HG02678 (cell line): Measurements from ENCODE around the gene PYGO1.

Experiments
- ATAC-seq: cut with Tn5 transposase; IDR thresholded peaks from one replicate; pipeline ENCODE4 v1.9.1; 2021; ENCODE audit warnings: mild to moderate bottlenecking, moderate library complexity; ENCODE audit not compliant: unreplicated experiment

The PYGO1 gene

DNA sequence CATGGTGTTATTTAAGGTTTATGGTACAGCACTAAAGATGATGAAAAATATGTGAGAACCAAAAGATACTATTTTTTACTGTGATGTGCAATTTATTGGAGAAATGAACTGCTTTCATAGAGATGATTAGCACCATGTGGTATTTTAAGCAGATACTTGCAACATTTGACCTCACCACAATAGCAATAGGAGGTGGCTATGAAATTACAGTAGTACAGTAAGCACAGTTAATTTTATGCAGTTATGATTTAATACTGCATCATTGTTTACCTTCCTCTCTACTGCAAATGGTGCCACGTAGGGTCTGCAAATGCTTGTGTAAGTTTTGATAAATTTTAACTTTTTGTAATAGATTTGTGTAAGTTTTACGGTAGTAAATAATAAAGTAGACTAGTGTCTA, 14.0 kb downstream of the PYGO1 start:
- no peak for ATAC-seq

DNA sequence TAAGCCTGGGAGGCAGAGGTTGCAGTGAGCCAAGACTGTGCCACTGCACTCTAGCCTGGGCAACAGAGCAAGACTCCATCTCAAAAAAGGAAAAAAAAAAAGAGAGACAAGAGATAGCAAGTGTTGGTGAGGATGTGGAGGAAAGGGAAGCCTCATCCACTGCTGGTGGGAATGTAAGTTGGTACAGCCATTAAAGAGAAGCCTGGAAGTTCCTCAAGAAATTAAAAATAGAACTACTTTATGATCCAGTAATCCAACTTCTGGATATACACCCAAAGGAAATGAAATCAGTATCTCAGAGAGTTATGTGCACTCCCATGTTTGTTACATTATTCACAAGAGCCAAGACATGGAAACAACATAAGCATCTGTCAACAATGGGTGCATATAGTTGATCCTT, 14.9 kb downstream of the PYGO1 start:
- no peak for ATAC-seq

DNA sequence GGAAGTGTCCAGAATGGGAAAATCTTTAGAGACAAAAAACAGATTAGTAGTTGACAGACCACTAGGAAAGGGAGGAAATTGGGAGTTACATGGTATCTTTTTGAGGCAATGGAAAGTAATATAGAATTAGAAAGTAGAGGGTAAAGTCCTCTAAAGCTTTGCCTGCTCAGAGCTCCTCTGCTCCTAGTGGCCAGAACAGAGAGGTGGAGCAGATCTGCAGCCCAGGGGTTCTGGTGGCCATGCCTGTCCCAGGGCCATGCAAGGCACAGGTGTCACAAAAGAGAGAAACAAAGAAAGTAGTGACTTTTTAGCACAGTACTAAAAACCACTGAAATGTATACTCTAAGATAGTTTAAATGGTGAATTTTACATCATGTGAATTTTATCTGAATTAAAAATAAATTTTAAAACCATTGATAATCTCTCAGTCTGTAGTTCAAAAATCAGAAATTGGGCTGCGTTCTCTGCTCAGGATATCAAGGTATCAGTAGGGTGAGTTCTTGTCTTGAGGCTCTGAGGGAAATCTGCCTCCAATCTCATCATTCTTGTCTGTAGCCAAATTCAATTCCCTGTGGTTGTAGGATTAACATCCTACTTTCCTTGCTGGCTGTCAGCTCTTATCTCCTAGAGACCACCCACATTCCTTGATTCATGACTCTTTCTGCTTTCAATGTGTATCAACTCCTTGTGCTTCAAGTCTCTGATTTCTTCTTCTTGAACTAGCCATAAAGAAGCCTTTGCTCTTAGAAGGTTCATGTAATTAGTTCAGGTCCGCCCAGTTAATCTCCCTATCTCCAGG, 23.6 kb downstream of the PYGO1 start:
- no peak for ATAC-seq

DNA sequence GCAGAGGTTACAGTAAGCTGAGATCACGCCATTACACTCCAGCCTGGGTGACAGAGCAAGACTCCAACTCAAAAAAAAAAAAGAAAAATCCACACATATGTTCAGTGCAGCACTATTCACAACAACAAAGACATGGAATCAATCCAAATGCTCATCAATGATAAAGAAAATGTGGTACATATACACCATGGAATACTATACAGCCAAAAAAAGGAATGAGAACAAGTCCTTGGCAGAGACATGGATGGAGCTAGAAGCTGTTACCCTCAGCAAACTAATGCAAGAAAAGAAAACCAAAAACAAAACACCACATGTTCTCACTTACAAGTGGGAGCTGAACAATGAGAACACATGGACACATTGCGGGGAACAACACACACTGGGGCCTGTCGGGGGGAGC, 25.5 kb downstream of the PYGO1 start:
- no peak for ATAC-seq

DNA sequence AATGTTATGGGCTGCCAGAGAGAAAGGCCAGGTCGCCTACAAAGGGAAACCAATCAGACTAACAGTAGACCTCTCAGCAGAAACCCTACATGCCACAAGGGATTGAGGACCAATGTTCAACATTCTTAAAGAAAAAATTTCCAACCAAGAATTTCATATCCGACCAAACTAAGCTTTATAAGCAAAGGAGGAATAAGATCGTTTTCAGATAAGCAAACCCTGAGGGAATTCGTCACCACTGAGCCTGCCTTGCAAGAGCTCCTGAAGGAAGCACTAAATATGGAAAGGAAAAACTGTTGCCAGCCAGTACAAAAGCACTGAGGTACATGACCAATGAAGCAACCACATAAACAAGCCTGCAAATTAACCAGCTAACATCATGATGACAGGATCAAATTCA, 33.1 kb downstream of the PYGO1 start:
- ATAC-seq: no peak

DNA sequence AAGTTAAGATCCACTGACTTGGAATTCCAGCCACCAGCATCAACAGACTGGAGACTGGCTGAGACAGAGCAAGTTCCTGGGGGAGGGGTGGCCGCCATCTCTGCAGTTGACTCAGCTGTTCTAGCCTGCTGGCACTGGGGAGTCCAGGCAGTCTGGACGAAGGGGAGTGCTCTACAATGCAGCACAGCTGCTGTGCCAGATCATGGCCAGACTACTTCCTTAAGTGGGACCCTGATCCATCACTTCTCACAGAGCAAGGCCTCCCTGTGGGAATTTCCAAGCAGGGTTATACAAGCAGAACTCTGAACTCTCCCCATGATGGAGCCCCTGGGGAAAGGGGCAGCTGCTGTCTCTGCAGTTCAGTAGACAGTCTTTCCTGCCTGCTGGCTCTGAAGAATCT, 35.2 kb downstream of the PYGO1 start:
- ATAC-seq: no peak

DNA sequence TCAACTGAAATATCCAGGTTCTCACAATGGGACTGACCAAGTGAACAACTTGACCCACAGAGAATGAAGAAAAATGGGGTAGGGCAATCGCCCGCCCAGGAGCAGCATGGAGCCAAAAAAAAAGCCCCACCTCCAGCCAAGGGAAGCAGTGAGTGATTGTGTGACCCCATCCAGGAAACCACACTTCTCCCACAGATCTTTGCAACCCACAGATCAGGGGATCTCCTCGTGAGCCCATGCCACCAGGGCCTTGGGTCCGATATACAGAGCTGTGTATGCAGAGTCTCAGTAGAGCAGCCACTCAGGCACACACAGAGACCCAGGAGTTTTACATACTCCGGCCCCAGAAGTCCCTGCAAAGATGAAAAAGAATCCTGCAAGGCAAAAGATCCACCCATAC, 35.7 kb downstream of the PYGO1 start:
- no peak for ATAC-seq

DNA sequence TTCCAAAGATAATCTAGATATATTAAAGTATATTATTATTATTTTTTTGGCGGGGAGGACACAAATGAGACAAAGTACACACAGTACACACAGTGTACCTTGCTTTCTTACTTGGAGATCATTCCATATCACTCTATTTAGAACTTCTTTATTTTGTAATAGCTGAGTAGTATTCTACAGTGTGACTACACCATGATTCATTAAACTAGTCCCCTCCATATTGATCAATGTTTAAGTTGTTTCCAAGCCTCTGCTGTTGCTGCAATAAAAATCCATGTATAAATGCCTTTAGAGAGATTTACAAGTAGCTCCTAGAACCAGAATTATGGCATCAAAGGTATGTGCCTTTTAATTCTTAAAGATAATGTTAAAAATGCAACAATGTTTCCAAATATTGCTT, 38.8 kb downstream of the PYGO1 start:
- no peak for ATAC-seq

DNA sequence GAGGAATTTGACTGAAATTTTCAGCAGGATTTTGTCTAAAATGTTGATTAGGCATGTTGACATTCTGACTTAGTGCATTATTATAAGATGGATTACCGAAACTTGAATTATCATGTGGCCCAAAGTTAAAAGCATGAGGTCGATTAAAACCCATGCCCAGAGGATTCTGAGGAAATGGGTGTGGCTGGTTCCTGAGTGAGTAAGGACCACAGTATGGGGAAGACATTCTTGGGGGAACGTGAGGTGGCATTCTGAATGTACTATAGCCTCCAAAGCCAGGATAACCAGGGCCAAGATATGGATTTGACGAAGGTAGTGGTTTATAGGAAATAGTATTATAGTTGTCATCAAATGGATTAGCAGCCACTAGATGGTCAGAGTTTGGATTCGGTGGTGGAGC, 41.4 kb downstream of the PYGO1 start:
- no peak for ATAC-seq

DNA sequence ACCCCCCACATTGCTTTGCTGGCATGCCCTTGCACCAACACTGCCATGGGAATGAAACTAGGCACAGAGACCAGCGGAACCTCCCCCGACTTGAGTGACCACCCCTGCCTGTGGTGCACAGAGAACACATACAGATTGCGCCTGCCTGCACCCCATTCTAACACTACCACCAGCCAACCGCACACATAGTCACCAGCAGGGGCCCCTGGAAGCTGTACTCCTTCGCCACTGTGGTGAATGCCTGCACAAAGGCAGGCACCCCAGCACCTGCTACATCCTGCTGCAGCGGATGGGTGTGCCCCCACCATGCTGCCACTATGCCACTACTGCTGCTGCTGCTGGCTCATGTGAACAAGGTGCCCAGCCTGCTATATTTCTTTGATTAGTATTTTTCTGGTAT, 52.7 kb downstream of the PYGO1 start:
- no peak for ATAC-seq

DNA sequence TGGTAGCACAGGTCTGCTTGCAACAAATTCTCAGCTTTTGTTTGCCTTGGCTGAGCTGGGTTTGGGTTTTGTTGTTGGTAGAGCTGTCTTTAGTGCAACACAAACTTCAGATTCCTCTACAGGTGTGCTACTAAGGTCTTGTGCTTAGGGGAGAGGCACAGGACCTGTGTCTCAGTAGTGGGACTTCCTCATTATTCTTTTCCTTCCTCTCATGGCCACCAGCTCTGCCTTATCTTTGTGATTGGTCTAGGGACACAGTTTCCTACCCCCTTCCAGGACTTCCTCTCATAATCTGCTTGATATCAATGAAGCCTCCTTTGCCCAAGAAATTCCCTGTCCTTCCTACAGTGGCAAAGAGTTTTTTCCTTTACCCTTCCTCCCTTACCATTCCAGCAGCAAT, 55.2 kb downstream of the PYGO1 start:
- ATAC-seq: no peak

DNA sequence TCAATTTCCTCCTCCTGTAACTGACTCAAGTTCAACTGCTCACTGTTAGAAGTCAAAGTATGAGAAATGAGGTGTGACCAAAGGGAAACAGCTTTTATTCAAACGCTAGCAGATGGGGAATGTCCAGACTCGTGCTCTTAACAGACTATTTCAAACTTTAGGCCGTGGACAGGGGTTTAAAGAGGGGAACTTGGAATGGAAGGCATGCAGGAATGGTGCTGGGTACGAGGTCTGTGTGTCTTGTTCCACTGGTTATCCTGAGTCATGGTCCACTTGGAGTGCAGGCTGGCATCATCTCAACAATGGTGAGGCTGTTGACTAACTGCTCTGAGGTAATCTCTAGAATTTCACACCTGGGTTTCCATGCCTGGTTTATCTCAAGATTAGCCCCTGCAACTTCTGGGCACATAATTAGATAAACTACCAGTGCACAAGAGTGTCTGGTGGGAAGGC, 57.3 kb downstream of the PYGO1 start:
- no peak for ATAC-seq

DNA sequence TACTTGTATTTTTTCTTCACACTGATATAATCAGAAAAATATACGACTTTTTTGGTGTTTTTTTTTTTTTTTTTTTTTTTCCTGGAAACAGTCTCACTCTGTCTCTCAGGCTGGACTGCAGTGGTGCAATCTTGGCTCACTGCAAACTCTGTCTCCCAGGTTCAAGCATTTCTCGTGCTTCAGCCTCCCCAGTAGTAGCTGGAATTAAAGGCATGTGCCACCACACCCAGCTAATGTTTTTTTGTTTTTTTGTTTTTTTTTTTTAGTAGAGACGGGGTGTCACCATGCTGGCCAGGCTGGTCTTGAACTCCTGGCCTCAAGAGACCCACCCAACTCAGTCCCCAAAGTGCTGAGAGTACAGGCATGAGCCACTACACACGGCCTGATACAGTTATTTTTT, 59.3 kb downstream of the PYGO1 start:
- no peak for ATAC-seq

DNA sequence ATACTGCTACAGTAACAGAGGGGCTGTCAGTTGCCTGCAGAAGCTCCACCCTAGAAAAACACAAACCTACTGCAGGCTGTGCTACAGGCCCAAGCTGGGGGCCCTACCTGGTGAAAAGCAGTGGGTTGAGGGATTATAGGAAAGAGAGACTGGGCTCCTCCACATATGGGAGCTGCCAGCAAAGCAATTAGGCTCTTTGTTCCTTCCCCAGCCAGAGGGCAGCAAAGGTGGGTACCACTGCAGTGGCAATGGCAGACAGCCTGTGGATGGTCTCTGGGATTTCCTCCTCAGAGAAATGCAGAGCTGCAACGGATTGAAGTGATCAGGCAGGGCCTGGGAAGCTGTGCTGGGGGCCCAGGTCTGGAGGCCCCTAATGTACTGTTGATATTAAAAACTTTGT, 61.0 kb downstream of the PYGO1 start:
- no peak for ATAC-seq

DNA sequence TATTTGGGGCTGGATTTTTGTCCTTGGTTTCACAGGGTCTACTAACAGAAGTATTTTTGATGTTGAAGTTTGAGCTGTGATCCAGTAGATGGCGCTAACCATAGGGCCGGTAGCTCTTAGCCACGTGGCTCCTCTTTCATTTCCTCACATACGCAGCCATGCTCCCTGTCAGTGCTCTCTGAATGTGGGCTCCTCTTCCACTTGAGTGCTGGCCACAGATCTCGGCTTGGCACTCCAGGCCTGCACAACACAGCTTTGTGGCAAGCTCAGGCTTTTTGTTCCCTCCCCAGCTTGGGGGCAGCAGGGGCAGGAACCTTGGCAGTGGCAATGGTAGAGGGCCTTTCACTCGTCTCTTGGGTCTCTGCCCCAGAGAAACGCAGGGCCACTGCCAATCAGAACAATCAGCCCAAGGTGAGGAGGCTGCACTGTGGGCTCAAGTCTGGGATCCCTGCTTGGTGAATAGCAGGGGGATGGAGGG, 61.5 kb downstream of the PYGO1 start:
- peak; percentile 72 for ATAC-seq

DNA sequence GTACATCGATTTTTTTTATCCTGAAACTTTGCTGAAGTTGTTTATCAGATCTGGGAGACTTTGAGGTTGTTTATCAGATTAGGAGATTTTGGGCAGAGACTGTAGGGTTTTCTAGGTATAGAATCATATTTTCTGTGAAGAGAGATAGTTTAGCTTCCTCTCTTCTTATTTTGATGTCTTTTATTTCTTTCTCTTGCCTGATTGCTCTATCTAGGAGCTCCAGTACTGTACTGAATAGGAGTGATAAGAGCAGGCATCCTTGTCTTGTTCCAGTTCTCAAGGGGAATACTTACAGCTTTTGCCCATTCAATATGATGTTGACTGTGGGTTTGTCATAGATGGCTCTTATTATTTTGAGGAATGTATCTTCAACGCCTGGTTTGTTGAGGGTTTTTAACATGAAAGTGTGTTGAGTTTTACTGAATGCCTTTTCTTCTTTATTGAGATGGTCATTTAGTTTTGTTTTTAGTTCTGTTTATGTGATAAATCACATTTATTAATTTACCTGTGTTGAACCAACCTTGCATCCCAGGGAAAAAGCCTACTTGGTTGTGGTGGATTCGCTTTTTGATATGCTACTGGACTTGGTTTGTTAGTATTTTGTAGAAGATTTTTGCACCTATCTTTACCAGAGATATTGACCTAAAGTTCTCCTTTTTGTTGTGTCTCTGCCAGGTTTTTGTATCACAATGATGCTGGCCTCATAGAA, 65.2 kb downstream of the PYGO1 start:
- ATAC-seq: no peak

DNA sequence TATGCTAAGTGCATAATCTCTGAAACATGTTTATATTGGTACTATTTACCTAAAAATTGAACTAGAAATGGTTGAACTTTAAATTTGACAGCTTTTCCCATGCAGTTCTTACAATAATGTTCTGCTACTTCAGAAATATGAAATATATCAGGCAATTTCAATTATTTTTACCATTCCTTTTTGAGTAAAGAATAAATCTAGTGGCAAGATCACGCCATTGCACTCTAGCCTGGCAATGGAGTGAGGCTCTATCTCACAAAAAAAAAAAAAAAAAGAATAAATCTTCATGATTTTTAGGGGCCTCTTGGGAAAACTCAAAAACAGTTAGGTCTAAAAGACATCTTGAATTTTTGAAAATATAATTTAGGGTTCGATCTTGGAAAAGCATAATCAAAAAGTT, 69.5 kb downstream of the PYGO1 start:
- ATAC-seq: no peak

DNA sequence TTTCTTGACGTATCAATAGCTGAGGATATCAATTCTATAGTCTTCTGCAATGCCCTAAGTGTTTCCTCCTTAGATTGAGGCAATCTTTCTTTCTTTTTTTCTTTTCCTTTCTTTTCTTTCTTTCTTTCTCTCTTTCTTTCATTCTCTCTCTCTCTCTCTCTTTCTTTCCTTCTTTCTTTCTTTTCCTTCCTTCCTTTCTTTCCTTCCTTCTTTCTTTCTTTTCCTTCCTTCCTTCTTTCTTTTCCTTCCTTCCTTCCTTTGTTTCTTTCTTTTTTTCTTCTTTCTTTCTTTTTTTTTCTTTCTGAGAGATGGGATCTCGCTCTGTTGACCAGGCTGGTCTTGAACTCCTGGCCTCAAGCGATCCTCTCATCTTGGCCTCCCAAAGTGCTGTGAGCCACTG, 70.1 kb downstream of the PYGO1 start:
- ATAC-seq: no peak

DNA sequence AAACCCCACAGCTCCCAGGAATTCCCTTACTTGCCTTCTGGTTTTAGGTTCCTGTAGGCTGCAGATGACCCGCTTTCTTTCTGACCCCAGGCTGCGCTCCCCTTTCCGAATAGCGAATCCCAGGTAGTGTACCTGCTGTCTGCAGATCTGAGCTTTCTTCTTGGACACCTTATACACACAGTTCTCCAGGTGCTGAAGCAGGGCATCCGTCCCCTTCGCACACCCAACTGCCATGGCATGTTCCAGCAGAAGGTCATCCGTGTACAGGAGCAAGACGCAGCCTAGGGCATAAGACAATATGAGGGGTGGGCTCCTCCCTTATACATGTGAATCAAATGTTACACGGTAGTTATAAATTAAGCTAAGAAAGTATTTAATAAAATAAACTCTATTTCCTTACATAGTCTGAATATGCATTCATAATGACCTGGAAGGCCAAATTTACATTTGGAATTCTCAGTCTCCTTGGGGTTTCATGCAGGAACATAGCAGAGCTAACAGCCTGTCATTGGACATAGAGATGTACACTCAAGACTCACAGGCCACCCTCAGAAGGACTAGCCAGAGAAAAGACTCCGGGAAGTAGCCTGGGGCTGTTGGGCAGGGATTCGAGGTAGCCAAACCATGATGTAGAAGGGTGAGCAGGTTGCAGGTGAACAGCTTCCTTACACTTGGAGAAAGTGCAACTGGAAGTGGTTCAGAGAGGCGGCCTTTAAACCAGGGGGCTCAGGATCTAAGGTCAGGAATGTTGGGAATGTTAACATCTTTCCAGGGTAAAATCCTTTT, 72.0 kb downstream of the PYGO1 start:
- ATAC-seq: no peak

DNA sequence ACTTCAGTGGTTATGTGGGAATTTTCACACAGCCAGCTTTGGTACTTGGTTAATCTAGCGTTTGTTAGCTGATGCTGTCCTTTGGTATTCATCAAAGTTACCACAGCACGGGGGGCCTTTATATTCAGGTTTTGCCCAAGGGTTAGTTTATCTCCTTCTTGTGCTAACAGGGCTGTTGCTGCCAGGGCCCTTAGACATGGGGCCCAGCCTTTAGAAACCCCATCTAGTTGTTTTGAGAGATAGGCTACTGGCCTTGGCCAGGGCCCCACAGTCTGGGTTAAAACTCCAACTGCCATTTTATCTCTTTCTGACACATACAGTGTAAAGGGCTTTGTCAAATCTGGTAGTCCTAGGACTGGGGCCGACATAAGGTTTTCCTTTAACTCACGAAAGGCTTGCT, 72.7 kb downstream of the PYGO1 start:
- no peak for ATAC-seq

DNA sequence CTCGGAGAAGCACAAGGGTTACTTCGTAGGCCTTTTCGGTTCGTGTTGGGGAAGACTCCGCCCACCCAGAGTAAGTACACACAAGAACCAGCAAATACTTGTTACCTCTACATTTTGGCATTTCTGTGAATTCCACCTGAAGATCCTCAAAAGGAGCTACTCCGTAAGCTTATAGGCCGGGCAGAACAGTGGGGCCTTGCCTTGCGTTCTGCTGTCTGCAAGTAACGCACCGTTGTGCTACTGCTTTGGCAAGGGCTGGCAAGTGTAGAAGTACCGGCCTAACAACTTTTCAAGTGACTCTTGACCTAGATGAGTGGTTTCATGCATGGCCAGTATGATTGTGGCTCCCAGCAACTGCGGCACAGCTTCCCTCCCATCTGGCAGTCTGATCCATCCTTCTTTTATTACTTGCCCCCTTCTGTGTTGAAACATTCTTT, 73.7 kb downstream of the PYGO1 start:
- ATAC-seq: no peak
